Left ventricle myocardium inferior (tissue), 1 donor: Measurements from ENCODE around the gene ZNF771. TPM values are rescaled to one million over a fixed set of nuclear protein-coding genes. Genes with fewer than 3 reads are reported as not detected.
A peak's percentile ranks its signal among the peaks of the same experiment; 100 is the strongest.
"Not testable (repeated sequence)": the region's sequence is repeated elsewhere in the genome, so short reads cannot be mapped to it uniquely, and the experiment has no call there.

Experiments
- DNase-seq: peaks from one replicate; pipeline ENCODE4 v3.0.0-alpha.2; 2020
- H3K27ac ChIP-seq: fragments of 200-600 bp; replicated peaks from 2 replicates; pipeline ENCODE4 v1.8.0; 2021
- H3K27me3 ChIP-seq: fragments of 200-600 bp; 2 replicates; pipeline ENCODE4 v1.8.0; 2021; ENCODE audit warnings: low read depth
- H3K36me3 ChIP-seq: fragments of 200-600 bp; 2 replicates; pipeline ENCODE4 v1.8.0; 2021
- H3K4me1 ChIP-seq: fragments of 200-600 bp; 2 replicates; pipeline ENCODE4 v1.8.0; 2021
- H3K4me3 ChIP-seq: fragments of 200-600 bp; 2 replicates; pipeline ENCODE4 v1.8.0; 2021; ENCODE audit warnings: mild to moderate bottlenecking, moderate library complexity
- H3K9me3 ChIP-seq: fragments of 200-600 bp; replicated peaks from 2 replicates; pipeline ENCODE4 v1.8.0; 2021
- CTCF ChIP-seq: fragments of 200-600 bp; IDR thresholded peaks from 2 replicates; pipeline ENCODE4 v1.8.0; 2021; ENCODE audit warnings: antibody characterized with exemption, mild to moderate bottlenecking, borderline replicate concordance
- intact Hi-C: fragments of 100-400 bp; cut with micrococcal nuclease; formaldehyde crosslinking; loops from one replicate; pipeline ENCODE4 v1.11.0; 2022
- total RNA-seq: library from RNA; stranded (reverse); fragmentation: NEBNext Ultra II Directional; extraction: Animal tissue kit (Norgen Biotek cat#: 25700); gene quantifications from one replicate; pipeline ENCODE4 v1.2.1, GENCODE V29; 2021
- donor health status: DM: no; HTN: yes; CAD: no; lungs with severe emphysema.

The ZNF771 gene
- total RNA-seq, 1 donor from 2014 or later = 8.1 TPM

GRCh38 chr16:30445149-30445407, 37.7 kb downstream of the ZNF771 start:
- TF ChIP-seq CTCF = no peak
- no peaks in the 10 kb centered on the region for H3K9me3 ChIP-seq
- peak overlapping the region; percentile 98 for H3K27ac ChIP-seq
- DNase-seq = no peak
- H3K27me3 ChIP-seq = no peaks in the 10 kb centered on the region
- intact Hi-C loops = loop anchor here (10.0 kb wide), 1 partner anchor 80 kb away; the partner anchor contains the start of gene ZNF768
- H3K4me1 ChIP-seq = peaks cover 32% of the 10 kb centered on the region
- H3K36me3 ChIP-seq = peaks cover 23% of the 10 kb centered on the region
- H3K4me3 ChIP-seq = peak overlapping the region; percentile 92

- Histone ChIP-seq H3K27me3 (peaks cover under 1% of the 10 kb centered on the region), H3K4me1 (peaks cover 32% of the 10 kb centered on the region), H3K27ac (peak within 1 kb of the TSS; percentile 98), H3K36me3 (peaks cover 23% of the 10 kb centered on the region), H3K9me3 (no peaks in the 10 kb centered on the region), H3K4me3 (peak within 1 kb of the TSS; percentile 92)
- intact Hi-C loops = loop anchor here (10.0 kb wide), 1 partner anchor 79 kb away; the partner anchor contains the start of gene ZNF768
- DNase-seq = peak; percentile 99
- TF ChIP-seq CTCF = peak; percentile 54
Observed at GRCh38 chr16:30445408-30446202, 38.2 kb downstream of the ZNF771 start, which contains the start of gene SEPHS2. Gene SEPHS2 (minus strand): TSS chr16:30445874. CDS start chr16:30445727, 147 bp downstream.

GRCh38 chr16:30446203-30446595, 38.8 kb downstream of the ZNF771 start:
- intact Hi-C loops = loop anchor here (10.0 kb wide), 1 partner anchor 79 kb away; the partner anchor contains the start of gene ZNF768
- no peak for TF ChIP-seq CTCF
- peaks cover 32% of the 10 kb centered on the region for H3K4me1 ChIP-seq
- peak overlapping the region; percentile 98 for H3K27ac ChIP-seq
- peaks cover 3% of the 10 kb centered on the region for H3K27me3 ChIP-seq
- DNase-seq = no peak
- peaks cover 23% of the 10 kb centered on the region for H3K36me3 ChIP-seq
- H3K4me3 ChIP-seq = peak overlapping the region; percentile 92
- no peaks in the 10 kb centered on the region for H3K9me3 ChIP-seq

- TF ChIP-seq CTCF = no peak
- Histone ChIP-seq H3K36me3 (peaks cover 22% of the 10 kb centered on the region), H3K4me1 (peaks cover 32% of the 10 kb centered on the region), H3K9me3 (no peaks in the 10 kb centered on the region), H3K27me3 (peaks cover 3% of the 10 kb centered on the region), H3K27ac (no peak overlapping the region), H3K4me3 (no peak overlapping the region)
- DNase-seq = no peak
- intact Hi-C loops = loop anchor here (10.0 kb wide), 1 partner anchor 77 kb away; the partner anchor contains the start of gene ZNF768
Observed at GRCh38 chr16:30447512-30448226, 40.3 kb downstream of the ZNF771 start.

GRCh38 chr16:30449116-30449435, 41.7 kb downstream of the ZNF771 start:
- no peak for TF ChIP-seq CTCF
- Histone ChIP-seq H3K27me3 (peaks cover 3% of the 10 kb centered on the region), H3K9me3 (no peaks in the 10 kb centered on the region), H3K36me3 (peaks cover 7% of the 10 kb centered on the region), H3K4me1 (peaks cover 20% of the 10 kb centered on the region), H3K4me3 (no peak overlapping the region), H3K27ac (no peak overlapping the region)
- no peak for DNase-seq
- intact Hi-C loops = loop anchor here (10.0 kb wide), 1 partner anchor 76 kb away; the partner anchor contains the start of gene ZNF768

- intact Hi-C loops, DNase-seq, H3K27ac ChIP-seq, H3K9me3 ChIP-seq, H3K4me1 ChIP-seq, H3K36me3 ChIP-seq, H3K27me3 ChIP-seq, H3K4me3 ChIP-seq: not testable (repeated sequence)
Observed at GRCh38 chr16:30452709-30453580, 45.5 kb downstream of the ZNF771 start.
